ENCODE data around the gene PTPRH.

DNA sequence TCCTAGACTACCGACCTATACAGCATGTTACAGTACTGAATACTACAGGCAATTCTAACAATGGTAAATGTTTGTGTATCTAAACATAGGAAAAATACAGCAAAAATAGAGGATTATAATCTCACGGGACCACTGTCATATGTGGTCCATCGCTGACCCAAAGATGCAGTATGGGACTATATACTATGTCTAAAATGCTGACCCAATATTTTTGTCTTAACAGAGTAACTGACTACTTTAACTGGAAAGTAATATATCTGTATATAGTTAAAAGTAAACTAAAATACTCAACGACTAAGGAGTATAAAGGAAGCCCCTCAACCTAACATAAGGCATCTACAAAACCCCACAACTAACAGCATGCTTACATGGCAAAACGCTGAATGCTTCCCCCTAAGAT lies 23.7 kb upstream of the PTPRH start:
- TF ChIP-seq, protein P1, sequence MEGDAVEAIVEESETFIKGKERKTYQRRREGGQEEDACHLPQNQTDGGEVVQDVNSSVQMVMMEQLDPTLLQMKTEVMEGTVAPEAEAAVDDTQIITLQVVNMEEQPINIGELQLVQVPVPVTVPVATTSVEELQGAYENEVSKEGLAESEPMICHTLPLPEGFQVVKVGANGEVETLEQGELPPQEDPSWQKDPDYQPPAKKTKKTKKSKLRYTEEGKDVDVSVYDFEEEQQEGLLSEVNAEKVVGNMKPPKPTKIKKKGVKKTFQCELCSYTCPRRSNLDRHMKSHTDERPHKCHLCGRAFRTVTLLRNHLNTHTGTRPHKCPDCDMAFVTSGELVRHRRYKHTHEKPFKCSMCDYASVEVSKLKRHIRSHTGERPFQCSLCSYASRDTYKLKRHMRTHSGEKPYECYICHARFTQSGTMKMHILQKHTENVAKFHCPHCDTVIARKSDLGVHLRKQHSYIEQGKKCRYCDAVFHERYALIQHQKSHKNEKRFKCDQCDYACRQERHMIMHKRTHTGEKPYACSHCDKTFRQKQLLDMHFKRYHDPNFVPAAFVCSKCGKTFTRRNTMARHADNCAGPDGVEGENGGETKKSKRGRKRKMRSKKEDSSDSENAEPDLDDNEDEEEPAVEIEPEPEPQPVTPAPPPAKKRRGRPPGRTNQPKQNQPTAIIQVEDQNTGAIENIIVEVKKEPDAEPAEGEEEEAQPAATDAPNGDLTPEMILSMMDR (IDR thresholded peaks at IDR 0.05), result no peak
- TF ChIP-seq POLR2A (IDR thresholded peaks at IDR 0.05), result no peak

Data from testis (tissue), 2 donors.